ENCODE measurements around the gene ZZZ3.

GRCh38 chr1:77732090-77732489 is 49.6 kb upstream of the ZZZ3 start:
- TF ChIP-seq POLR2A (IDR thresholded peaks at IDR 0.05) (no peak), CTCF (IDR thresholded peaks at IDR 0.05) (no peak)
